HCEC 1CT (cell line): ENCODE measurements around the gene ALOX5.
"Not testable (repeated sequence)": the region's sequence is repeated elsewhere in the genome, so short reads cannot be mapped to it uniquely, and the experiment has no call there.

Source experiments
- DNase-seq: peaks from one replicate; pipeline ENCODE4 v3.0.0-alpha.2; 2017

Gene ALOX5

GRCh38 chr10:45471059-45471458 is 97.0 kb downstream of the ALOX5 start:
- no peak for DNase-seq

- no peak for DNase-seq
These were observed 97.7 kb downstream of the ALOX5 start for GRCh38 chr10:45471531-45472310.

GRCh38 chr10:45473126-45473525 is 99.1 kb downstream of the ALOX5 start:
- no peak for DNase-seq

GRCh38 chr10:45476559-45476958 is 102.5 kb downstream of the ALOX5 start:
- DNase-seq, result no peak

GRCh38 chr10:45480294-45480693 is 106.3 kb downstream of the ALOX5 start:
- no peak for DNase-seq

GRCh38 chr10:45481100-45481499 is 107.1 kb downstream of the ALOX5 start:
- not testable (repeated sequence) for DNase-seq

GRCh38 chr10:45483002-45483401 is 109.0 kb downstream of the ALOX5 start:
- no peak for DNase-seq

GRCh38 chr10:45487735-45488134 is 113.7 kb downstream of the ALOX5 start:
- DNase-seq, result no peak

- no peak for DNase-seq
These were observed 114.3 kb downstream of the ALOX5 start for GRCh38 chr10:45488365-45488764.

- no peak for DNase-seq
These were observed 116.3 kb downstream of the ALOX5 start for GRCh38 chr10:45490277-45490676.

GRCh38 chr10:45491061-45491460 is 117.0 kb downstream of the ALOX5 start:
- no peak for DNase-seq
